Measurements from ENCODE around the gene ISL1. TPM values are rescaled to one million over a fixed set of nuclear protein-coding genes. Genes with fewer than 3 reads are reported as not detected.

ISL1 gene
- total RNA-seq, 1 donor from 2014 or later, result not detected

GRCh38 chr5:51382521-51383130 lies 622 bp upstream of the ISL1 start:
- intact Hi-C loops (cut with DNase I), result no loop called here

GRCh38 chr5:51384281-51384840 lies 1.1 kb downstream of the ISL1 start:
- intact Hi-C loops (cut with DNase I), result no loop called here
- DNase-seq, result no peak
- Histone ChIP-seq H3K4me1 (peaks cover 3% of the 10 kb centered on the region), H3K9me3 (no peaks in the 10 kb centered on the region), H3K27ac (no peak overlapping the region), H3K27me3 (peaks cover 98% of the 10 kb centered on the region), H3K36me3 (no peaks in the 10 kb centered on the region), H3K4me3 (no peak overlapping the region)
- no peak for TF ChIP-seq CTCF (IDR thresholded peaks at IDR 0.05)
- no peak for ATAC-seq

More at GRCh38 chr5:51382521-51383130, 622 bp upstream of the ISL1 start:
- peaks cover 97% of the 10 kb centered on the region for H3K27me3 ChIP-seq
- H3K27ac ChIP-seq, result no peak overlapping the region
- H3K4me3 ChIP-seq, result peak overlapping the region; percentile 34
- no peak for DNase-seq
- peaks cover 10% of the 10 kb centered on the region for H3K4me1 ChIP-seq
- peak; percentile 38 for ATAC-seq
- no peaks in the 10 kb centered on the region for H3K9me3 ChIP-seq
- no peaks in the 10 kb centered on the region for H3K36me3 ChIP-seq
- TF ChIP-seq CTCF (IDR thresholded peaks at IDR 0.05), result no peak

- Histone ChIP-seq H3K27me3 (peaks cover 98% of the 10 kb centered on the region), H3K27ac (no peak overlapping the region), H3K4me1 (peaks cover 3% of the 10 kb centered on the region), H3K36me3 (no peaks in the 10 kb centered on the region), H3K9me3 (no peaks in the 10 kb centered on the region), H3K4me3 (no peak overlapping the region)
- DNase-seq (no peak), ATAC-seq (no peak)
- TF ChIP-seq CTCF (IDR thresholded peaks at IDR 0.05), result no peak
- intact Hi-C loops (cut with DNase I), result no loop called here
Measured at GRCh38 chr5:51385216-51385615, 2.0 kb downstream of the ISL1 start.

- intact Hi-C loops (cut with DNase I), result no loop called here
- TF ChIP-seq CTCF (IDR thresholded peaks at IDR 0.05), result no peak
- Histone ChIP-seq H3K27me3 (peaks cover 98% of the 10 kb centered on the region), H3K4me3 (no peak overlapping the region), H3K9me3 (no peaks in the 10 kb centered on the region), H3K27ac (no peak overlapping the region), H3K36me3 (no peaks in the 10 kb centered on the region), H3K4me1 (peaks cover 3% of the 10 kb centered on the region)
- ATAC-seq (no peak), DNase-seq (no peak)
Measured at GRCh38 chr5:51386916-51387883, 4.0 kb downstream of the ISL1 start.

GRCh38 chr5:51387884-51388275 lies 4.6 kb downstream of the ISL1 start:
- Histone ChIP-seq H3K27me3 (peaks cover 98% of the 10 kb centered on the region), H3K36me3 (no peaks in the 10 kb centered on the region), H3K9me3 (no peaks in the 10 kb centered on the region), H3K4me3 (no peak overlapping the region), H3K27ac (no peak overlapping the region), H3K4me1 (peaks cover 3% of the 10 kb centered on the region)
- TF ChIP-seq CTCF (IDR thresholded peaks at IDR 0.05), result no peak
- DNase-seq (no peak), ATAC-seq (no peak)
- intact Hi-C loops (cut with DNase I), result no loop called here
